Lower lobe of right lung (tissue), 2 donors: ENCODE data around the gene DNAJC8. TPM values are rescaled to one million over a fixed set of nuclear protein-coding genes. Genes with fewer than 3 reads are reported as not detected.

Experiments used
- ATAC-seq, 2 donors: fragments of 200-7000 bp; cut with Tn5 transposase; one replicate each; pipeline ENCODE4 v1.9.1; 2020 to 2022; ENCODE audit warnings: mild to moderate bottlenecking in 2 of 2, moderate library complexity in 2 of 2
- DNase-seq: peaks from one replicate; pipeline ENCODE4 v3.0.0-alpha.2; 2020
- H3K27ac ChIP-seq: fragments of 200-600 bp; one replicate; pipeline ENCODE4 v1.8.0; 2022
- H3K27me3 ChIP-seq: fragments of 200-600 bp; one replicate; pipeline ENCODE4 v1.8.0; 2022; ENCODE audit warnings: low read depth
- H3K36me3 ChIP-seq: fragments of 200-600 bp; one replicate; pipeline ENCODE4 v1.8.0; 2022; ENCODE audit warnings: mild to moderate bottlenecking
- H3K4me1 ChIP-seq: fragments of 200-600 bp; one replicate; pipeline ENCODE4 v1.8.0; 2022
- H3K4me3 ChIP-seq: fragments of 200-600 bp; one replicate; pipeline ENCODE4 v1.8.0; 2022; ENCODE audit warnings: mild to moderate bottlenecking
- H3K9me3 ChIP-seq: fragments of 200-600 bp; one replicate; pipeline ENCODE4 v1.8.0; 2022
- intact Hi-C: fragments of 100-400 bp; cut with DNase I; formaldehyde crosslinking; loops from one replicate; pipeline ENCODE4 v1.11.0; 2022
- total RNA-seq: library from RNA; stranded (reverse); fragmentation: NEBNext Ultra II Directional; extraction: Animal tissue kit (Norgen Biotek cat#: 25700); gene quantifications from one replicate; pipeline ENCODE4 v1.2.1, GENCODE V29; 2021
- TF ChIP-seq, protein P1 (sequence below): fragments of 200-600 bp; IDR thresholded peaks from one replicate; pipeline ENCODE4 v1.8.0; 2022; ENCODE audit warnings: antibody characterized with exemption, mild to moderate bottlenecking
- donor health status: DM: no; HTN: yes; CAD: no; lungs with severe emphysema.

DNAJC8 gene
- total RNA-seq, 1 donor from 2014 or later = 68.9 TPM

DNA sequence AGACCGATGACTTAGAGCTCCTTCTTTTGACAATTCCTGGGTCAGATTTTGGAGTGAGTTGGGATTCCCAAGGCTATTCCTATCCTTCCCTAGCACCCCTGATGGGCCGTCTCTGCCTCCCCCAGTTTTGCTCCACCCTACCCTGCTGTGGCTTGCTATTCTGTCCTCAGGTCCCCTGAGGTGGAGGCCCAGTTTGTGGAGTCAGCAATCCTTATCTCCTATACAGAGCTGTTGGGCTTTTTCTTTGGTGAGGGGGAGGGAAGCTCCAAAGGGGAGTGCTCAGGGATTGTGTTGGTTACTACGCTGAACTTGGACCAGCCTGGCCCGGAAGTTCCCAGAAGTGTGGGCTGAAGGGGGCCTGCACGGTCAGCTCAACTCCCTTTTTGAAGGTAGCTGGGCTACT lies 34.1 kb upstream of the DNAJC8 start:
- intact Hi-C loops = no loop called here
- H3K36me3 ChIP-seq = peaks cover 13% of the 10 kb centered on the region
- ATAC-seq (no peak), DNase-seq (no peak)
- no peaks in the 10 kb centered on the region for H3K9me3 ChIP-seq
- no peak overlapping the region for H3K4me3 ChIP-seq
- no peaks in the 10 kb centered on the region for H3K27me3 ChIP-seq
- H3K27ac ChIP-seq = no peak overlapping the region
- peaks cover 23% of the 10 kb centered on the region for H3K4me1 ChIP-seq
- TF ChIP-seq, protein P1, sequence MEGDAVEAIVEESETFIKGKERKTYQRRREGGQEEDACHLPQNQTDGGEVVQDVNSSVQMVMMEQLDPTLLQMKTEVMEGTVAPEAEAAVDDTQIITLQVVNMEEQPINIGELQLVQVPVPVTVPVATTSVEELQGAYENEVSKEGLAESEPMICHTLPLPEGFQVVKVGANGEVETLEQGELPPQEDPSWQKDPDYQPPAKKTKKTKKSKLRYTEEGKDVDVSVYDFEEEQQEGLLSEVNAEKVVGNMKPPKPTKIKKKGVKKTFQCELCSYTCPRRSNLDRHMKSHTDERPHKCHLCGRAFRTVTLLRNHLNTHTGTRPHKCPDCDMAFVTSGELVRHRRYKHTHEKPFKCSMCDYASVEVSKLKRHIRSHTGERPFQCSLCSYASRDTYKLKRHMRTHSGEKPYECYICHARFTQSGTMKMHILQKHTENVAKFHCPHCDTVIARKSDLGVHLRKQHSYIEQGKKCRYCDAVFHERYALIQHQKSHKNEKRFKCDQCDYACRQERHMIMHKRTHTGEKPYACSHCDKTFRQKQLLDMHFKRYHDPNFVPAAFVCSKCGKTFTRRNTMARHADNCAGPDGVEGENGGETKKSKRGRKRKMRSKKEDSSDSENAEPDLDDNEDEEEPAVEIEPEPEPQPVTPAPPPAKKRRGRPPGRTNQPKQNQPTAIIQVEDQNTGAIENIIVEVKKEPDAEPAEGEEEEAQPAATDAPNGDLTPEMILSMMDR = no peak

DNA sequence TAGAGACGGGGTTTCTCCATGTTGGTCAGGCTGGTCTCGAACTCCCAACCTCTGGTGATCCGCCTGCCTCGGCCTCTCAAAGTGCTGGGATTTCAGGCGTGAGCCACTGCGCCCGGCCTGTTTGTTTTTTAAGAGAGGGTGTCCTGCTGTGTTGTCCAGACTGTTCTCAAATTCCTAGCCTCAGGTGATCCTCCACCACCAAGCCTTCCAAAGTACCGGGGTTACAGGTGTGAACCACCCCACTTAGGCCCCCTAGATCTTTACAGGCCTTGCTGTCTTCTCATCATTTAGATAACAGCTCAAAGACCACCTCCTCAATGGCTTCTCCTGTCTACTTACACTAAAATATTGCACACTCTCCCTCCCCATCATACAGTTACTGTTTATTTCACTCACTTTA lies 32.7 kb upstream of the DNAJC8 start:
- Histone ChIP-seq H3K9me3 (no peaks in the 10 kb centered on the region), H3K36me3 (no peaks in the 10 kb centered on the region), H3K4me1 (peaks cover 36% of the 10 kb centered on the region), H3K4me3 (no peak overlapping the region), H3K27ac (no peak overlapping the region), H3K27me3 (no peaks in the 10 kb centered on the region)
- ATAC-seq (no peak), DNase-seq (no peak)
- TF ChIP-seq, protein P1 = no peak
- intact Hi-C loops = no loop called here

DNA sequence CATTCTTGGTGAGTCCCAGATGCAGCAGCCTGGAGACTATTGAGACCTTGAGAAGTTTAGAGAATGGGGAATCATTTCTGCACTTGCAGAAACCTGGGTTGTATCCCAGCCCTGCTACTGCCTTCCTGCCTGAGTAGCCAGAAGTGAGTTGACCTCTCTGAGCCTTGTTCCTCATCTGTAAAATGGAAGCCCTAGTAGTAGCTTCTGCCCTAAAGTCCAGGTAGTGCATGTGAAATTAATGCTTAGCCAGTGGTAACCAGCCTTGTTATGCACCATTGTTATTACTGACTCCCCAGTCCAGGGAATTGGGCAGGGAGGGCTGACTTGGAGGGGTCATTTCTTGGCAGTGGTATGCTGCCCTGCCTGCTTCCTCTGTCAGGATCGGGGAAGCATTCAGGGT lies 32.1 kb upstream of the DNAJC8 start:
- Histone ChIP-seq H3K4me3 (no peak overlapping the region), H3K36me3 (no peaks in the 10 kb centered on the region), H3K4me1 (peaks cover 39% of the 10 kb centered on the region), H3K27ac (no peak overlapping the region), H3K9me3 (no peaks in the 10 kb centered on the region), H3K27me3 (no peaks in the 10 kb centered on the region)
- no peak for DNase-seq
- intact Hi-C loops = no loop called here
- ATAC-seq = no peak
- TF ChIP-seq, protein P1 = no peak

DNA sequence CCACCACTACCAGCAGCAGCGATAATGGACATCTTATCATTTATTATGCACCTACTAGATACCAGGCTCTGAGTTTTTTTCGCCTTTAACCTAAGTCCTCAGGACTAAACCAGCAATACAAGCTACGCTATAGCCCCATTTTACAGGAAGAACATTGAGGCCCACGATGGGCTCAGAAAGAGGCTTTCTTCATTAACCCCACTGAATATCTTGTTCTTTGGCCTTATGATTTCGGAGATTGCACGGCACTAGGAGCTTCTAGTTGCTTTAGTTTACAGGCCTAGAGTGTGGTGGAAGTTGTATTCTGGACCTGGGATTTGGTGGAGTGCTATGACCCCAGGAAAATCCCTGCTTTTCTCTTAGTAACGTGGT lies 28.0 kb upstream of the DNAJC8 start:
- Histone ChIP-seq H3K9me3 (no peaks in the 10 kb centered on the region), H3K4me3 (peak overlapping the region; percentile 93), H3K27ac (no peak overlapping the region), H3K4me1 (peaks cover 44% of the 10 kb centered on the region), H3K36me3 (no peaks in the 10 kb centered on the region), H3K27me3 (no peaks in the 10 kb centered on the region)
- TF ChIP-seq, protein P1 = no peak
- intact Hi-C loops = no loop called here
- DNase-seq (no peak), ATAC-seq (no peak)

DNA sequence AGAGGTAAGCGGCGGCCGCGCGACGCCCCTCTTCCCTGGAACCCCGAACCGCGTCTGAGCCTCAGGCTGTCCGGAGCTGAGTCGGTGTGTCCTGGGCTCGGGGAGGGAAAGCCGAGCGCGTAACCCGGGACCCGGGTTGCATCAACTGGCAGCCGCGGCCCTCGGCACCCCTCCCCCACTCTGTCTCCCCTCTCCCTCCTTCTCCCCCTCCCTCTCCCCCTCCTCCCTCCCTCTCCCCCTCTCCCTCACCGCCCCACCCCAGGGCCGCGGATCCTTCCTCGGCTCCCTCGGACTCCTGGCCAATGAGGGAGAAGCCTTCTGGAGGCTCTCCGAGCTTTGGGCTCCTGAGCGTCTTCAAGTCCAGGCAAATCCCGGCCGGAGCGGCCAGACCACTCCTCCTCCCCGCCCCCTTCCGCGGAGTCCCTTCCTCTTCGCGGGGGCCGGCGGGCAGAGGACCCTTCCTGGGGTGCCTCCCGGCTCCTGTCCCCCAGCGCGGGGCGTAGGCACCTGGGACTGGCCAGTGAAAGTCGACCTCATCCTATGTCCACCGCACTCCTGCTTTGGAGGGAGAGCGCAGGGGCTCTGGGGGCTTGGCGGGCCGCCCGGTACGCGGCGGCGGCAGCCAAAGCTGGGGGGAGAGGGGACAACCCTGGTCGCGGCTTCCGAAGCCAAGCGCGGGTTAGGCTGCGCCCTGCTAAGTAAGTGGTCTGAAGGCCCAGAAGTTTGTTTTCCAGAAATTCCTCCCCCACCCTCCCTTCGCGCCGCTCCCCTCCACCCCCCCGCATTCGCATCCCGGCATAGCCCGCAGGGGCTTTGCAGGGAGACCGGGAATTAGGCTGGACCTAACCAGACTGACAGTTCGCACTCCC lies 27.3 kb upstream of the DNAJC8 start:
- peak; percentile 77 to 84 for ATAC-seq
- intact Hi-C loops = no loop called here
- TF ChIP-seq, protein P1 = no peak

More for the DNA sequence above, 27.3 kb upstream of the DNAJC8 start:
- H3K27ac ChIP-seq = peak overlapping the region; percentile 86
- no peaks in the 10 kb centered on the region for H3K36me3 ChIP-seq
- H3K4me3 ChIP-seq = peak overlapping the region; percentile 93
- no peaks in the 10 kb centered on the region for H3K9me3 ChIP-seq
- peak; percentile 79 for DNase-seq
- peaks cover 44% of the 10 kb centered on the region for H3K4me1 ChIP-seq
- no peaks in the 10 kb centered on the region for H3K27me3 ChIP-seq
